HG03432 (cell line): ENCODE data around the gene STX5.
"Not testable (repeated sequence)": the region's sequence is repeated elsewhere in the genome, so short reads cannot be mapped to it uniquely, and the experiment has no call there.

Experiments
- ATAC-seq: cut with Tn5 transposase; IDR thresholded peaks from one replicate; pipeline ENCODE4 v1.9.1; 2021; ENCODE audit warnings: mild to moderate bottlenecking, moderate library complexity; ENCODE audit not compliant: unreplicated experiment

The STX5 gene

GRCh38 chr11:62832336-62833234 lies 734 bp upstream of the STX5 start, which contains the start of gene TEX54:
TEX54 (minus strand) TSS chr11:62832841.
- ATAC-seq = peak; percentile 11

- no peak for ATAC-seq
Observed at GRCh38 chr11:62830904-62831519, 839 bp downstream of the STX5 start.

- not testable (repeated sequence) for ATAC-seq
Observed at GRCh38 chr11:62828130-62828529, 3.7 kb downstream of the STX5 start.

- ATAC-seq = no peak
Observed at GRCh38 chr11:62823677-62824076, 8.2 kb downstream of the STX5 start.

- ATAC-seq = no peak
Observed at GRCh38 chr11:62817129-62817528, 14.7 kb downstream of the STX5 start.

- ATAC-seq = no peak
Observed at GRCh38 chr11:62816557-62816956, 15.3 kb downstream of the STX5 start.

- no peak for ATAC-seq
Observed at GRCh38 chr11:62811659-62812058, 20.2 kb downstream of the STX5 start.

- no peak for ATAC-seq
Observed at GRCh38 chr11:62810748-62811147, 21.1 kb downstream of the STX5 start.

- no peak for ATAC-seq
Observed at GRCh38 chr11:62806611-62807121, 25.2 kb downstream of the STX5 start.

GRCh38 chr11:62805961-62806441 lies 25.9 kb downstream of the STX5 start:
- ATAC-seq = no peak

- peak; percentile 78 for ATAC-seq
Observed at GRCh38 chr11:62805076-62805892, 26.6 kb downstream of the STX5 start, which contains the start of gene NXF1. NXF1 (minus strand) TSS chr11:62805440; CDS start chr11:62805356, 84 bp downstream.

GRCh38 chr11:62804310-62805075 lies 27.4 kb downstream of the STX5 start:
- ATAC-seq = peak; percentile 13

GRCh38 chr11:62801071-62801470 lies 30.8 kb downstream of the STX5 start:
- no peak for ATAC-seq

GRCh38 chr11:62799486-62799885 lies 32.4 kb downstream of the STX5 start:
- ATAC-seq = no peak

- no peak for ATAC-seq
Observed at GRCh38 chr11:62796281-62796680, 35.6 kb downstream of the STX5 start.

- no peak for ATAC-seq
Observed at GRCh38 chr11:62794201-62794775, 37.6 kb downstream of the STX5 start.

GRCh38 chr11:62792202-62792575 lies 39.7 kb downstream of the STX5 start:
- peak; percentile 7 for ATAC-seq

- peak; percentile 76 for ATAC-seq
Observed at GRCh38 chr11:62791501-62792201, 40.2 kb downstream of the STX5 start, which contains the start of gene TMEM223. TMEM223 (minus strand) TSS chr11:62792006; CDS start chr11:62791994, 12 bp downstream.

- ATAC-seq = no peak
Observed at GRCh38 chr11:62789576-62789975, 42.3 kb downstream of the STX5 start.
